GM18505 (cell line): Measurements from ENCODE around the gene PLEKHG7.

Experiments used
- ATAC-seq: cut with Tn5 transposase; IDR thresholded peaks from one replicate; pipeline ENCODE4 v1.9.1; 2021; ENCODE audit not compliant: unreplicated experiment
- POLR2A ChIP-seq: IDR thresholded peaks from 4 replicates; pipeline ENCODE4 v1.6.1; 2011; ENCODE audit warnings: borderline replicate concordance; ENCODE audit not compliant: insufficient read depth, insufficient read length; ENCODE audit errors: extremely low read depth

Gene PLEKHG7

DNA sequence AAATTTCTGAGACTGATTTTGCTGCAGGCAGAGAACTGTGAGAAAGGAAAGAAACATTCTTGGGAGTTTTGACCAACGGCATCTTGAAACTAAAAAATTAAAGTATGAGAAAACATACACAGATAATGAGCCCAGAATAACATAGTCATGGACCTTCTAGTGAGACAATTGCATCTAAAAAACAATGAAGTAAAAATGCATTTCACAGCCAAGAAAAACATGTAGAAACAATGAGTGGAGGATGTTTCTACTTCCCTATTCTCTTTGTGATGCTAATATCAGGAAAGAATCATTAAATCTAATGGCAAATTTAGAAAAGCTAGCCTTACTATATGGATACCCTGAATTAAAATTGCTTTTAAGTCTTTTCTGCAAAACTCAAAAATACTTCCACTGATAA lies 12.2 kb upstream of the PLEKHG7 start:
- no peak for ATAC-seq
- TF ChIP-seq POLR2A, result no peak

DNA sequence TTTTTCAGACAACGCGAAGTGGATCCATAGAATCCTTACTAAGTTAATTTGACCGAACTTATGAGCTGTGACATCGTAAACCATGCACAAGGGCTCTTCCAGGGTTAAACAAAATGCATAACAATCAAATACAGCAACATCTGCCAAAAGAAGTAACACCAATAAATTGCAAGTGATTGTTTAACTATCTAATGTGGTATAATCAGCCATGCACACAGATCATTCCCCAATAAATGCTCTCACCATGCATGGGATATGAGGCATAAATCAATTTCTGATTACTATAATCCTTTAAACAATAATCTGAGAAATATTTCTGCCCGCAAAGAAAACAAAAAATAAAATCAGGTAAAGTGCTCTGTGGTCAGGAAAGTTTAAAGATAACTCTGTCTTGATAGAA lies 7.7 kb upstream of the PLEKHG7 start:
- TF ChIP-seq POLR2A, result no peak
- no peak for ATAC-seq

DNA sequence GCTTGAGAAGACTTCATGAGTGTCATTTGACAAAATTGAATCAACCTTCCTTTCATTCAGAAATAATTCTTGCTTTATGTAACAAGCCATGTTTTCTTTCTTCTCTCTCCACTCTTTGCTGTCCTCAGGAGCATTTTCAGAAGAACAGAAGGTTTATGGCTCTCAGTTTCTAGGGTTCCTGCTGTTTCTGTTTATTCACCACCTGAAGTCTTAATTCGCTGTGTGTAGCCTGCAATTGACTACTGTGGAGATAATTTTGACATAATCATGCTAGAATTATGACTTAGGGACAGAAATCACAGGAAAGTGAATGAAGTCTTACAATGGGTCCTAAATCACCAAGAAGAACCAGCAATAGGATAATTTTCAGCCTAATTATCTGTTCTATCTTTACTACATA lies 7.2 kb upstream of the PLEKHG7 start:
- ATAC-seq, result no peak
- no peak for TF ChIP-seq POLR2A

DNA sequence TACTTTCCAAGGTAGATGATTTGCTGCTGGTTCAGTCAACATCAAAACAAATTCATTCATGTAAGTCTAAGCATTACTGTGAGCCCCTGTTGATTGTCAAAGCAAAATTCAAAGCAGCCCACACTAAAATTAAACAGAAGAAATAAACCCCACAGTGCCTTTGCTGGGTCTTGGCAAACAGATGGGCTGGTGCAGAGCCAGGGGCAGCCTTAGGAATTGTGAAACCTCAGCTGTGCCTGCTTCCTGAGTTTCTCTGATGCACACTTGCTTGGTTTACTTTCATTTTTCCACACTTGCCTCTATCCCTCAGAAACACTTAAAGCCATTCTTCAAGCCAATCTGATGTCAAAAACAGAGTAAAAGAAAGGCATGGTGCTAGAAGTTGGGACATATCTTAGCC lies 6.6 kb upstream of the PLEKHG7 start:
- TF ChIP-seq POLR2A, result no peak
- ATAC-seq, result no peak

DNA sequence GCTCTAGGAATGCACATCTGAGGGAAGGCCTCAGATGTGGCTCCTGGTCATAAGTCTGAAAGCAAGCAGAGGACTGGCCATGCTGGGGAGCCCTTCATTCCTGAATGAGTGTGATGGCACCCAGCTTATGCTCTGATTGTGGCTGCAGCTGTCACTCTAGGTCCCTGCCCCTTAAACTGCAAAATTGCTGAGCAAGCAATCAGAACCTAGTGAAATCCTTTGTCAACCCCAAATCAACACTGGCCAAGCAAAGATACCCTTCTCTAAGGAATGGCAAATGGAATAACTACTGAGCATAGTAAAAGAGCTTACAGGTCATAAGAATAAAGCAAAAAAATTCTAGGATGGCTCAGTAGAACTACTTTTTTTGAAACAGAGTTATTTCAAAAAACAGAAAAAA lies 4.3 kb upstream of the PLEKHG7 start:
- no peak for TF ChIP-seq POLR2A
- ATAC-seq, result no peak

DNA sequence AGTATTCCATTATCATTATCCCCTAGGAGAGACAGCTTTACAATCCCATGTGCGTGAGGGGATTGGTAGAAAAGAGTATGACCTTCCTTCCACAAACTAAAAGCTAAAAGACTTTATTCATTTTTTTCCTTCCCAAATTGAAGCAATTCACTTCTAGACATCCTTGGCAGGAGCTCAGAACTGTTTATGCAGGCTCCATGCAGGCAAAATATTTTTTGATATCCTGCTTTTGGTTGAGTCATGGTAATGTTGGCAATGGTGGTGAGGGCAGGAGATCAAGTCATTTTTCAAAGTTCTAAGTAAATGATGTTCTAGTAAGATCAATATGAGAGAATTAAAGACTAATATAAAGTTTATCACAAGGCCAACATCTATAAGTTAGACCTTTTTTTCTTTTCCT lies 1.3 kb upstream of the PLEKHG7 start:
- ATAC-seq, result no peak
- no peak for TF ChIP-seq POLR2A

DNA sequence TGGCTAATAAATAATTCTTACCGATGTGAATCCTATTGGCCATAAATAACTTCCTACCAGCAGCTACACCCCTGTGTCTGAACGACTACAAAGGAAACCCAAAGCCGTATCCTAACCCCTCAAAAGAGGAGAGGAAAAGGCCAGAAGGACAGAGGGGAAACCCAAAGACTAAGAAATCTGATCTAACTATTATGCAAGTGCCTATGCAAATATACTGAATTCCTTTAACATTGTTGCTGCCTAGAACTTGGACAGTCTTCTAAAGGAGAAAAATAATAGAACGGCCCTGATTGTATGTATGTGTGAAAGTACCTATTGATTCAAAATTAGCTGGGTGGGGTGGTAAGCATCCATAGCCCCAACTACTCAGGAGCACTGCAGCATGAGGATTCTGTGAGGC lies 997 bp downstream of the PLEKHG7 start:
- no peak for ATAC-seq
- no peak for TF ChIP-seq POLR2A

DNA sequence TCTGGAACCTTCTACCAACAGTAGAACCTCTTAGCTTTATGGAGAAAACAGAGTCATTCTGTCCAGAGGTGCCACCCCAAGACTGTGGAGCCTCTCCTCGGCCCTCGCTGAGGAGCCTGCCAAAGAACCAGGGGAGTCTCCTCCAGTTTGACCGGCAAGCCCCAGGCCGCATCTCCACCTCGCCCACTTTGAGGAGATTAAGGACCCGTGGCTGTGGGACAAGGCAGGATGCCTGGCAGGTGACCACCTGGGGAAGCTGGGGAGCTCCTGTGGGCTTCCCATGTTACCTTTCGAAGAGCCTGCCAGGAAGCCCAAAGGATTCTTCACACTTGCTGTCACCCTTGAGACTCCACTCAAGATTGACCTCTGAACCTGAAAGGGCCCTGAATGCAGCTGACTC lies 3.8 kb downstream of the PLEKHG7 start:
- no peak for TF ChIP-seq POLR2A

DNA sequence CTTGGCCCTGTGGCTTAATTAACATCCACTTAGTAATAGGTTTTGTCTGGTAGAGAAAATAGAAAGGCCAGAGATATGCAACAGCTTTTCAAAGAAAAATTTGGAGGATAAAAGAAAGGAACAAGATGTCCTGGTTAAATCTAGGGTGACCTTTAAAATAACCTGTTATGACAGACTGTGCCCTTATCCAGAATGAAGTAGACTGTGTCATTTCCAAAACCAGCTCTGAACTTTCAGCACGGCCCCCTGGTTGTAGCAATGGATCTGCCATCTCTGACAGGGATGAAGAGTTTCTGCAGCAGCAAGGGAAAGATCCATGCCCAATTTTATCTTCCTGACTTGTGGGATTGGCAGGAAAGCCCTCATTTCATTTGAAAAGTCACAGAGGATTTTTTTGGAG lies 5.1 kb downstream of the PLEKHG7 start:
- TF ChIP-seq POLR2A, result no peak
- no peak for ATAC-seq

More for the DNA sequence above, 3.8 kb downstream of the PLEKHG7 start:
- ATAC-seq, result no peak

DNA sequence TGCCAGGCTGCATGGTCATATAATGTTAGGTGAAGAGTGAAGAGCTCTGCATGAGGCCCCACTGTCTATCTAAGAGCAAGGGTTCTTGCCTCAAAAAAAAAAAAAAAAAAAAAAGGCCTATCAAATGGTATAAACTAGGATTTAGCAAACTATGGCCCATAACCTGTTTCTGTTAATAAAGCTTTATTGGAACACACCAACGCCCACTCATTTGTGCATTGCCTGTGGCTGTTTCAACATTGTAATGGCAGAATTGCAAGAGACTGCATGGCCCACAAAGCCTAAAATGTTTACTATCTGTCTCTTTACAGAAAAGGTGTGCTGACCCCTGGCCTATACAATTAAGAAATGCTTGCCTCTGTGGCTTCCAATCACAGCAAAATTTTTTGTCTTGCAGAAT lies 12.8 kb downstream of the PLEKHG7 start:
- ATAC-seq, result no peak
- TF ChIP-seq POLR2A, result no peak

DNA sequence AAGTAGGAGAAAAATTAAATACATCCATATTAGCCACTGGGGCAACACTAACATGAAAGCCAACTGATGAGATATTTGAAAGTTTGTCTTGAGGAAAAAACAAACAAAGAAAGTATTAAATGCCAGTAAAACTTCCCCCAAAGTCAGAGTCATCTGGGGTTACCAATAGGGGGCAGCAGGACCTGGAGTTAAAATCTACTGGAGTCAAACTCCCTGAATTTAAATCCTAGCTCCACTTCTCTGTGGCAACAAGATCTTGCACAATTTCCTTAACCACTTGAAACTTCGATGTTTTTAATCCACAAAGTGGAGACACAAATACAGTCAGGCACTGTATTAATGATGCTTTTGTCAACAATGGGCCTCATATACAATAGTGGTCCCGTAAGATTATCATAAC lies 14.4 kb downstream of the PLEKHG7 start:
- no peak for TF ChIP-seq POLR2A
- no peak for ATAC-seq

DNA sequence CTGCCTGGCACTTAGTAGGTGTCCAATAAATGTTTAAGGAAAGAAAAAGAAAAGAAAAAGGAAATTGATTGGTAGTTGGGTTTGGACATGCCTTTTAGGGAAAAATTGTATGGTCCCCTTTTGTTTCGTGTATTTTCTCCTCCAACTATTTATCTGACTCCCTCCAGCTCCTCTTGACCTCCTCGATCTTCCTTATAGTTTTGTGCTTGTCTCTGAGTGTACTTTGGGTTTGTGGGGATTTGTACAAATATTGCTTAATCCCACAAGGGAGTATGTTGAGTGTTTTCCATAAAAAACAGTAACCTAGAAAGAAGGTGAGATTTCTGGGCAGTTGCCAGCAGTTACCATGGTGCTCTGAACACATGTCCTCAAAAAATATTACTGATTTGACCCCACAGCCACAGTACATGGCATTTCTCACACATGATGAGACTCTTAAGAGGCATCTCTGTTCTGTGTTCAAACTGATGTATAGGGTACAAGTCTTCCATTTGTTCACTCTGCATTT lies 15.7 kb downstream of the PLEKHG7 start:
- no peak for ATAC-seq
- no peak for TF ChIP-seq POLR2A

DNA sequence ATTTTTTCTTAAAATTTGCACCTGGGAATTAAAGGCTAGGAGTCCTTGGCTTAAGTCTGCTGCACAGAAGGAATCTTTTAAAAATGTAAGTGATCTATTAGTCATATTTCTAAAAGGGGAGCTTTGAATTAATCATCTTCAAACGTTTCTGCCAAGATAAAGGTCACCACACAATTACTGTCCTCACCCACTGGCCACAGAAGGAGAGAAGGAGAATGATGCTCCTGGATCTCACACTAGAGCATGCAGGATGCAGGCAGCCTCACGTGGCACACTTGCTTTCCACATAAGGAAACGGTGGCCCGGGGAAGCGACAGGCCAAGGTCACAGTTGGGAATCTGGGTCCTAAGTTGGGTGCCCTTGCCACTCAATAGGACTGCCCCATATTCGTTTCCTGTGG lies 16.9 kb downstream of the PLEKHG7 start:
- TF ChIP-seq POLR2A, result no peak
- no peak for ATAC-seq

DNA sequence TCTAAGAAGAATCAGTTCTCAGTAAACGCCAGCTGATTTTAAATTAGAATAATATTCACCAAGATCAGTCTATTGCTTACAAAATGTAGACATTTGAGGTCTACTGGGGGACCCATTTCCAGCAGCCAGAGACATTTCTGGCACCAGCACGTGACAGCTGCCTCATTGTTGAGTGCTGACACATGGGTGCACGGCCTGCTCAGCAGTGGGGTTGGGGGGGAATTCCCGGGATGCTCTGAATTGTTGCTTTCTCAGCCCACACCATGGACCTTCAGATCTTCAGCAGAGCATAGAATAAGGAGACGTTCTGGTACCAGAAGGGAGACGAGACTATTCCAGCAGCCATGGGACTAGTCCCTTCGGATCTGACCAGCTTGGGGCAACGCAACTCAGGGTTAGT lies 18.3 kb downstream of the PLEKHG7 start:
- no peak for TF ChIP-seq POLR2A
- no peak for ATAC-seq

DNA sequence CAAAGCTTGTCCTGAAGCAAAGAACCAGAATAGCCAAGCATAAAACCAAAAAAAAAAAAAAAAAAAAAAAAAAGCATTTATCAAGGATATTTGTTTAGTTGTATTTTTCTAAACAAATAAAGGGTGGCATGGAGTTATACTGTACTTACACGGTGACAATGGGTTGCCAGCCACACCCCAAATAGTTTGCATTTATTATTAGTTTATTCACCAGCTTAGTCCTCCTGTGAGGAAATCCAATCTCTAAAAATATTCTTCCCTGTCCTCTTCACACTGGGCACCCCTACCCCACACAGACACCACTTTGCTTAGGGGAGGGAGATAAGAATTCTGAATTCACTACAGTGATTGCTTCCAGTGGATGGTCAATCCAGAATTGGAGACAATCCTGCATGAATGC lies 18.9 kb downstream of the PLEKHG7 start:
- ATAC-seq, result no peak
- no peak for TF ChIP-seq POLR2A
